Measurements from ENCODE around the gene CRYM. TPM values are rescaled to one million over a fixed set of nuclear protein-coding genes. Genes with fewer than 3 reads are reported as not detected.
"Not testable (repeated sequence)": the region's sequence is repeated elsewhere in the genome, so short reads cannot be mapped to it uniquely, and the experiment has no call there.

CRYM gene
- total RNA-seq, 1 donor = not detected

DNA sequence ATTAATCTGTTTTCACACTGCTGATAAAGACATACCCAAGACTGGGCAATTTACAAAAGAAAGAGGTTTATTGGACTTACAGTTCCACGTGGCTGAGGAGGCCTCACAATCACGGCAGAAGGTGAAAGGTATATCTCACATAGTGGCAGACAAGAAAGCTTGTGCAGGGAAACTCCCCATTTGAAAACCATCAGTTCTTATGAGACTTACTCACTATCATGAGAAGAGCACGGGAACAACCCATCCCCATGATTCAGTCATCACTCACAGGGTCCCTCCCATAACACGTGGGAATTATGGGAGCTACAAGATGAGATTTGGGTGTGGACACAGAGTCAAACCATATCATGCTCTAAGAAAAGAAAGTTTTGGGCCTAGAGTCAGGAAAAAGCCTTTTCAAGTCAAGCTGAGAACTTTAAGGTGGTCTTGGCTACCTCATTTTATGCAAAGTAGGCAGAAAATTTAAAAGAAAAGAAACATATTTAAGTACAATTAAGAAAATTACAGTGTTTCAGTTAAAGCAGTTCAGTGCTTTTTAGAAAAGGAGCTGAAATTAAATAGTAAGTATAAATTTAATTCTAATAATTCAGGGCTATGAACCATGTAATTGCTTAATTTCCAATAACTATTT, 24.9 kb upstream of the CRYM start:
- DNase-seq (ENCODE audit: low read depth) = peak; percentile 78
- TF ChIP-seq, protein P1, sequence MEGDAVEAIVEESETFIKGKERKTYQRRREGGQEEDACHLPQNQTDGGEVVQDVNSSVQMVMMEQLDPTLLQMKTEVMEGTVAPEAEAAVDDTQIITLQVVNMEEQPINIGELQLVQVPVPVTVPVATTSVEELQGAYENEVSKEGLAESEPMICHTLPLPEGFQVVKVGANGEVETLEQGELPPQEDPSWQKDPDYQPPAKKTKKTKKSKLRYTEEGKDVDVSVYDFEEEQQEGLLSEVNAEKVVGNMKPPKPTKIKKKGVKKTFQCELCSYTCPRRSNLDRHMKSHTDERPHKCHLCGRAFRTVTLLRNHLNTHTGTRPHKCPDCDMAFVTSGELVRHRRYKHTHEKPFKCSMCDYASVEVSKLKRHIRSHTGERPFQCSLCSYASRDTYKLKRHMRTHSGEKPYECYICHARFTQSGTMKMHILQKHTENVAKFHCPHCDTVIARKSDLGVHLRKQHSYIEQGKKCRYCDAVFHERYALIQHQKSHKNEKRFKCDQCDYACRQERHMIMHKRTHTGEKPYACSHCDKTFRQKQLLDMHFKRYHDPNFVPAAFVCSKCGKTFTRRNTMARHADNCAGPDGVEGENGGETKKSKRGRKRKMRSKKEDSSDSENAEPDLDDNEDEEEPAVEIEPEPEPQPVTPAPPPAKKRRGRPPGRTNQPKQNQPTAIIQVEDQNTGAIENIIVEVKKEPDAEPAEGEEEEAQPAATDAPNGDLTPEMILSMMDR (IDR thresholded peaks at IDR 0.05; ENCODE audit: insufficient read depth, low read depth, low read length) = no peak
- no peak overlapping the region for H3K4me3 ChIP-seq (ENCODE audit: low read depth, low read length)

DNA sequence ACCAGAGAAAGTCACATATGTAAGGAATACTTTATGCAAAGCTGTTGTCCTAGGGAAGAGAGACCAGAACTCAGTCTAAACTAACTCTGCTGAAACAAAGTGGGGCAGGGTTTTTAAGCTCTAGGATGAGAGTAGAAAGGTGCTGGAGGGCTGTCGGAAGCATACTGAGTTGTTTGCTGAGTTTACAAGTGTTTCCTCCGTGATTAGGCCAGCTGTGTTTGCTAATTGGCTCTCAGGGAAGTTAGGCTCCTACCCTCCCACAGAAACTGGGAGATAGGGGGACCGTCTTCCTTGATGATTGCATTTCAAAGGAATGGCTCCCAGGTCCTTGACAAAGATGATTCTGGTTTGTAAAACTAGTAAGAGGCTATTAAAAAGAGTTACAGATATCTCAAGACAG, 24.4 kb upstream of the CRYM start:
- peak overlapping the region; percentile 79 for H3K4me3 ChIP-seq (ENCODE audit: low read depth, low read length)
- TF ChIP-seq, protein P1 (IDR thresholded peaks at IDR 0.05; ENCODE audit: insufficient read depth, low read depth, low read length) = no peak
- peak; percentile 5 for DNase-seq (ENCODE audit: low read depth)

DNA sequence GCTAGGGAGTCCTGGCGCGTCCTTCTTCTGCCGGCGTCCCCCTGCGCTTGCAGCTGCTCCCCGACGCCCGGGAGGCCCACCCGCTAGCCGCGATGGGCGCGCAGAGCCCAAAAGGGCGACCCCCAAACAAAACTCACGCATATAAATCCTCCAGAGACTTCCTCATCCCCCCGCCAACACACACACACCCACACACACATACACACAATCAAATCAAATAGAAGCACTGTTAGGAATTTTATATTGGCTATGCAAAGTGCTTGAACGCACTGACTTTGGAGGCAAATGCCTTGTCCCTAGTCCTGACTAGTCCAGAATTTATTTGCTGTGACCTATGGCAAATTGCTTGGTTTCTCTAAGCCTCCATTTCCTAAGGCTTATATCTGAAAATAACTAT, 23.8 kb upstream of the CRYM start:
- H3K4me3 ChIP-seq (ENCODE audit: low read depth, low read length) = peak overlapping the region; percentile 79
- TF ChIP-seq, protein P1 (IDR thresholded peaks at IDR 0.05; ENCODE audit: insufficient read depth, low read depth, low read length) = no peak
- no peak for DNase-seq (ENCODE audit: low read depth)

DNA sequence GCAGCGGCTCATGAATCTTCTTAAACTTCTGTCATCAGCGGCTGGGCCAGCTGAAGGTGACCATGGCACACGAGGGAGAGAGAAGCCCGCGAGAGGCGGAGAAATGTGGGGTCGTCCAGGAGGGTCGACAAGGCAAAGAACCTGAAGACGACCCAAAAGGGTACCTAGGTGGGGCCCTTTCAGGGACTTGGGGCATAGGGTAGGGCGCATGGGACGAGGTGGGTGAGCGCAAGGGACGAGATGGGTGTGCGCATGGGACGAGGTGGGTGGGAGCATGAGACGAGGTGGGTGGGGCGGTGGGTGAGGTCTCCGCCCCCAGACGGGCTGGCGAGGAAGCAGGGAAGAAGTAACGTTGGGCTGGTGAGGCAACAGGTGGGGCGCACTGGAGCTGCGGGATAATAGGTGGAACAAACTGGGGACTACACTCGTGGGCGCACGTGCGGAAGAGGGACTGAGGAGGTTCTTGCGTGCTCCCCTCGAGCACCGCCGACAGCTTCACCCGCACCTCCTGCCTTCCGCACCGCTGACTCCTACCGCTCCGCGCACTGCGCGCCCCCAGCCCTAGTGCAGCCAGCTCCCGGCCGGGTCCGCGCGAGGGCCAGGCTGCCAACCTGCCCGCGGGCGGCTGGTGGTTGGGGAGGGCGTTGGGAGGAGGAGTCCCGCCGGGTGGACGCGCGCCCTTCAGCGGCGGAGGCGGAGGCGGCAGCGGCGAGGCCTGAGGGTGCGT, 23.2 kb upstream of the CRYM start:
- peak; percentile 68 for DNase-seq (ENCODE audit: low read depth)
- TF ChIP-seq, protein P1 (IDR thresholded peaks at IDR 0.05; ENCODE audit: insufficient read depth, low read depth, low read length) = peak; percentile 28

DNA sequence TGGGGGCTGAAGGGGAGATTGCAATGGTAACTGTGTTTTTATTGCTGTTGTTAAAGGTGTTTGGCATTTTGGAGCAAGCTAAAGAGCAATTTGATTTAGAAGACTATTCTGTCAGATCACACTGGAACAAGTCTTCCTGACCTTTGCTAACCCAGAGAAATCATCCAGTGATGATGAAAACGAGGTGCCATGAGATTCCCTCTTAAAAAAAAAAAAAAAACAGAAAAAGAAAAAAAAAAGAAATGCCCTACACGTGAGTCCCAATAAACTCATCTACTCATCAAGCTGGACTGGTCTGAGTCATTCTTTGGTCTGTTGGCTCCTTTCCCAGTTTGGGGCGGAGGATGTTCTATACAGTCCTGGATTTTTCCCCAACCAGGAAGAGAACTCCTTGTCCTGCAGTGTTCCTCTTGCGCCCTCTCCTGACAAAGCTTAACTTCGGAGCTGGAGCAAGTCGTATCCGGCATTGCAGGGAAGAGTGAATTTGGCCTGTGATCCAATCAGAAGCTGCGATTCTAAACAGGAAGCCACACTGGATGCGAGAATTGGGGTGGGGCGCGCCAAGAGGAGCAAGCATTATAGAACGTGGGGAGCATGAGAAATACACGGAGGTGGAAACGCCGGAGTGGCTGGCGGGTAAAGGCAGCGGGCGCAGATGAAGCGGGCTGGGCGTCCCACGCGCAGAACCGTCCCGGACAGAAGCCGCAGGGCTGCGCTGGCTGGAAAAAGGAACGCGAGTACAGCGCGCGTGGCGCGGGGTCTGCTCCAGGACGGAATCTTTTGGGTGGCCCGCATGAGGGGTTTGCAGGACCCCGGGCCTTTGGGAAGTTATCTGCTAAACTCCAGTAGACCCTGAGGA, 22.4 kb upstream of the CRYM start:
- TF ChIP-seq, protein P1 (IDR thresholded peaks at IDR 0.05; ENCODE audit: insufficient read depth, low read depth, low read length) = peak; percentile 95
- H3K4me3 ChIP-seq (ENCODE audit: low read depth, low read length) = peak overlapping the region; percentile 79
- DNase-seq (ENCODE audit: low read depth) = peak; percentile 100

More for the DNA sequence above, 23.2 kb upstream of the CRYM start:
- H3K4me3 ChIP-seq (ENCODE audit: low read depth, low read length) = peak overlapping the region; percentile 79

DNA sequence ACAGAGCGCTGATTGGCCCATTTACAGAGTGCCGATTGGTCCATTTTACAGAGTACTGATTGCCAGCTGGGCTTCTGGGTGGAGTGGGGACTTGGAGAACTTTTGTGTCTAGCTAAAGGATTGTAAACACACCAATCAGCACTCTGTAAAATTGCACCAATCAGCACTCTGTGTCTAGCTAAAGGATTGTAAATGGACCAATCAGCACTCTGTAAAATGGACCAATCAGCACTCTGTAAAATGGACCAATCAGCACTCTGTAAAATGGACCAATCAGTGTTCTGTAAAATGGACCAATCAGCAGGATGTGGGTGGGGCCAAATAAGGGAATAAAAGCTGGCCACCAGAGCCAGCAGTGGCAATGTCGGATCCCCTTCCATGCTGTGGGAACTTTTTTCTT, 11.7 kb upstream of the CRYM start:
- not testable (repeated sequence) for DNase-seq (ENCODE audit: low read depth); H3K4me3 ChIP-seq (ENCODE audit: low read depth, low read length)

DNA sequence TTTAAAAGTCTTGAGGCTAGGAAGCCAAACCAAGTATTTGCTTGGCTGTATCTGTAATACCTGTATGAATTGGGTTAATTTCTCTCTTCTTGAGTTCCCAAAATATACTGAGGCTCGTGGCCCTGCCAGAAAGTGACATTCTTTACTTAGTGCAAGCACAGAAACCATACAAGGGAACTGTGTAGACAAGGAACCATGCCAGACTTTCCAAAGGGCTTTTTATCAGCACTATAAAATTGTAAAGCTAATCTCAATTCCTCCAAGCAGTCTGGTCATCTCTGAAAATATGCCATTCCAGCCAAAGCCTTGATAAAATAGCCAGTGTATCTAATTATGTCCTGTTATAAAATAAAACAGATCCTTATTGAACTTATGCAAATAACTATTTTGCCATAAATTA, 7.2 kb upstream of the CRYM start:
- DNase-seq (ENCODE audit: low read depth) = no peak
- TF ChIP-seq, protein P1 (IDR thresholded peaks at IDR 0.05; ENCODE audit: insufficient read depth, low read depth, low read length) = no peak

More for the DNA sequence above, 7.2 kb upstream of the CRYM start:
- H3K4me3 ChIP-seq (ENCODE audit: low read depth, low read length) = no peak overlapping the region

Data from fibroblast of villous mesenchyme (primary cell).